ENCODE results near the gene ST6GALNAC4. TPM values are rescaled to one million over a fixed set of nuclear protein-coding genes. Genes with fewer than 3 reads are reported as not detected.

Gene ST6GALNAC4
- total and polyA plus RNA-seq, 10 of the 15 experiments (the other 5 are each of a cell fraction or from before 2014, with no cell fraction given) = 4.2 to 63.2 (median 35.2) TPM

DNA sequence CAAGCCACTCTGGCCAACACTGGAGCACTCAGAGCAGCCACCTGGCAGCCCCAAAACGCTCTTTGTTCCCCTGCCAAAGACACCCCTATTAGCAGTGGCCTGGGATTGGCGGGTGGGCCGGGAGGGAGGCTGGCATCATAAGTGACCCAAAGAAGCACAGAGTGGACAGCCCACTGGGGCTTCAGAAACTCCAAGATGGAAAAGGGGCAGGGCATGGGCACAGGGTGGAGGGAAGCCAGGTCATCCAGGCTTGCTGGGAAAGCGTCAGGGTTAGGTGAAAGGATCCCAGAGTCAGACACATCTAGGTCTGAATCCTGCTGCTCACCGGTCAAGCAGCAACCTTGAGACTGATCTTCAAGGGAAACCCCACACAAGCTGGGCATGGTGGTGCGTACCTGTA is 49.1 kb upstream of the ST6GALNAC4 start:
- peaks cover 35% of the 10 kb centered on the region for H3K4me1 ChIP-seq (ENCODE audit: control insufficient read depth, insufficient read depth, low read length)
- no peak overlapping the region for H3K4me2 ChIP-seq (ENCODE audit: control insufficient read depth, insufficient read depth)
- H3K27me3 ChIP-seq (replicated peaks in 1 of 2; ENCODE audit: control insufficient read depth in 2 of 2, insufficient read depth in 2 of 2, low read length in 1 of 2) = no peaks in the 10 kb centered on the region
- ChIA-PET POLR2A (interaction anchor here (0.6 kb wide), 1 partner anchor 64 kb away, joined by 3 read pairs; no protein-coding TSS in a partner anchor), CTCF (no interaction called here), SMC1A (ENCODE audit: uncharacterized antibody, unreplicated experiment) (no interaction called here), RAD21 (ENCODE audit: unreplicated experiment) (no interaction called here)
- in situ Hi-C loops (cut with MboI) = loop anchor here (10.0 kb wide), 1 partner anchor 69 kb away; no protein-coding TSS in a partner anchor
- no peak for FAIRE-seq
- H4K20me1 ChIP-seq (ENCODE audit: control insufficient read depth, insufficient read depth) = peaks cover 10% of the 10 kb centered on the region
- H3K9me3 ChIP-seq (replicated peaks; ENCODE audit: control insufficient read depth, insufficient read depth, low read length) = no peaks in the 10 kb centered on the region
- H3K36me3 ChIP-seq (ENCODE audit: control insufficient read depth in 2 of 2, insufficient read depth in 2 of 2, low read length in 1 of 2) = peaks cover 0 to 2% of the 10 kb centered on the region in 2 experiments; a peak in 3 of 4 replicates
- no peak overlapping the region for H3K9ac ChIP-seq (ENCODE audit: control insufficient read depth, insufficient read depth, low read length)
- no peak overlapping the region for H3K4me3 ChIP-seq
- no peak for ATAC-seq
- no TSS peak for BruUV-seq (replicated peaks)
- DNase-seq (ENCODE audit: low read depth, low spot score) = no peak
- H3K27ac ChIP-seq (ENCODE audit: control insufficient read depth, insufficient read depth) = no peak overlapping the region
- intact Hi-C loops (cut with micrococcal nuclease; ENCODE audit: unreplicated experiment) = no loop called here
- 92% methylated on average over 6 of the region's 6 CpGs for WGBS (ENCODE audit: insufficient coverage, insufficient replicate concordance, low lambda C conversion rate, missing lambda C conversion rate)
- H2AFZ ChIP-seq (ENCODE audit: control insufficient read depth, low read depth, low read length) = no peak overlapping the region
- peaks cover 18% of the 10 kb centered on the region for H3K79me2 ChIP-seq (ENCODE audit: control insufficient read depth, insufficient read depth, low read length)
- TF ChIP-seq HCFC1 (IDR thresholded peaks at IDR 0.05; ENCODE audit: low read length) (no peak), SMAD1 (IDR thresholded peaks at IDR 0.05; ENCODE audit: low read depth, partially characterized antibody) (no peak), RCOR1 (conservative IDR thresholded peaks at IDR 0.05; ENCODE audit: low read depth, low read length) (no peak), PML (IDR thresholded peaks at IDR 0.05; ENCODE audit: low read length) (no peak), TBL1XR1 (IDR thresholded peaks at IDR 0.05; ENCODE audit: low read depth, low read length) (no peak), BMI1 (IDR thresholded peaks at IDR 0.05; ENCODE audit: borderline replicate concordance) (no peak), BHLHE40 (IDR thresholded peaks at IDR 0.05; ENCODE audit: borderline replicate concordance in 1 of 2, low read depth in 2 of 2, low read length in 1 of 2) (no peak), SIN3A (IDR thresholded peaks at IDR 0.05; ENCODE audit: low read depth, low read length) (no peak), NR2F1 (conservative IDR thresholded peaks at IDR 0.05) (no peak)
- TF ChIP-seq, protein P1, sequence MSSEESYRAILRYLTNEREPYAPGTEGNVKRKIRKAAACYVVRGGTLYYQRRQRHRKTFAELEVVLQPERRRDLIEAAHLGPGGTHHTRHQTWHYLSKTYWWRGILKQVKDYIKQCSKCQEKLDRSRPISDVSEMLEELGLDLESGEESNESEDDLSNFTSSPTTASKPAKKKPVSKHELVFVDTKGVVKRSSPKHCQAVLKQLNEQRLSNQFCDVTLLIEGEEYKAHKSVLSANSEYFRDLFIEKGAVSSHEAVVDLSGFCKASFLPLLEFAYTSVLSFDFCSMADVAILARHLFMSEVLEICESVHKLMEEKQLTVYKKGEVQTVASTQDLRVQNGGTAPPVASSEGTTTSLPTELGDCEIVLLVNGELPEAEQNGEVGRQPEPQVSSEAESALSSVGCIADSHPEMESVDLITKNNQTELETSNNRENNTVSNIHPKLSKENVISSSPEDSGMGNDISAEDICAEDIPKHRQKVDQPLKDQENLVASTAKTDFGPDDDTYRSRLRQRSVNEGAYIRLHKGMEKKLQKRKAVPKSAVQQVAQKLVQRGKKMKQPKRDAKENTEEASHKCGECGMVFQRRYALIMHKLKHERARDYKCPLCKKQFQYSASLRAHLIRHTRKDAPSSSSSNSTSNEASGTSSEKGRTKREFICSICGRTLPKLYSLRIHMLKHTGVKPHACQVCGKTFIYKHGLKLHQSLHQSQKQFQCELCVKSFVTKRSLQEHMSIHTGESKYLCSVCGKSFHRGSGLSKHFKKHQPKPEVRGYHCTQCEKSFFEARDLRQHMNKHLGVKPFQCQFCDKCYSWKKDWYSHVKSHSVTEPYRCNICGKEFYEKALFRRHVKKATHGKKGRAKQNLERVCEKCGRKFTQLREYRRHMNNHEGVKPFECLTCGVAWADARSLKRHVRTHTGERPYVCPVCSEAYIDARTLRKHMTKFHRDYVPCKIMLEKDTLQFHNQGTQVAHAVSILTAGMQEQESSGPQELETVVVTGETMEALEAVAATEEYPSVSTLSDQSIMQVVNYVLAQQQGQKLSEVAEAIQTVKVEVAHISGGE (CRISPR knock-in tag; IDR thresholded peaks at IDR 0.05) = no peak
- TF ChIP-seq, protein P2, sequence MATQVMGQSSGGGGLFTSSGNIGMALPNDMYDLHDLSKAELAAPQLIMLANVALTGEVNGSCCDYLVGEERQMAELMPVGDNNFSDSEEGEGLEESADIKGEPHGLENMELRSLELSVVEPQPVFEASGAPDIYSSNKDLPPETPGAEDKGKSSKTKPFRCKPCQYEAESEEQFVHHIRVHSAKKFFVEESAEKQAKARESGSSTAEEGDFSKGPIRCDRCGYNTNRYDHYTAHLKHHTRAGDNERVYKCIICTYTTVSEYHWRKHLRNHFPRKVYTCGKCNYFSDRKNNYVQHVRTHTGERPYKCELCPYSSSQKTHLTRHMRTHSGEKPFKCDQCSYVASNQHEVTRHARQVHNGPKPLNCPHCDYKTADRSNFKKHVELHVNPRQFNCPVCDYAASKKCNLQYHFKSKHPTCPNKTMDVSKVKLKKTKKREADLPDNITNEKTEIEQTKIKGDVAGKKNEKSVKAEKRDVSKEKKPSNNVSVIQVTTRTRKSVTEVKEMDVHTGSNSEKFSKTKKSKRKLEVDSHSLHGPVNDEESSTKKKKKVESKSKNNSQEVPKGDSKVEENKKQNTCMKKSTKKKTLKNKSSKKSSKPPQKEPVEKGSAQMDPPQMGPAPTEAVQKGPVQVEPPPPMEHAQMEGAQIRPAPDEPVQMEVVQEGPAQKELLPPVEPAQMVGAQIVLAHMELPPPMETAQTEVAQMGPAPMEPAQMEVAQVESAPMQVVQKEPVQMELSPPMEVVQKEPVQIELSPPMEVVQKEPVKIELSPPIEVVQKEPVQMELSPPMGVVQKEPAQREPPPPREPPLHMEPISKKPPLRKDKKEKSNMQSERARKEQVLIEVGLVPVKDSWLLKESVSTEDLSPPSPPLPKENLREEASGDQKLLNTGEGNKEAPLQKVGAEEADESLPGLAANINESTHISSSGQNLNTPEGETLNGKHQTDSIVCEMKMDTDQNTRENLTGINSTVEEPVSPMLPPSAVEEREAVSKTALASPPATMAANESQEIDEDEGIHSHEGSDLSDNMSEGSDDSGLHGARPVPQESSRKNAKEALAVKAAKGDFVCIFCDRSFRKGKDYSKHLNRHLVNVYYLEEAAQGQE (IDR thresholded peaks at IDR 0.05; ENCODE audit: low read depth, low read length) = no peak
- TF ChIP-seq, protein P3, sequence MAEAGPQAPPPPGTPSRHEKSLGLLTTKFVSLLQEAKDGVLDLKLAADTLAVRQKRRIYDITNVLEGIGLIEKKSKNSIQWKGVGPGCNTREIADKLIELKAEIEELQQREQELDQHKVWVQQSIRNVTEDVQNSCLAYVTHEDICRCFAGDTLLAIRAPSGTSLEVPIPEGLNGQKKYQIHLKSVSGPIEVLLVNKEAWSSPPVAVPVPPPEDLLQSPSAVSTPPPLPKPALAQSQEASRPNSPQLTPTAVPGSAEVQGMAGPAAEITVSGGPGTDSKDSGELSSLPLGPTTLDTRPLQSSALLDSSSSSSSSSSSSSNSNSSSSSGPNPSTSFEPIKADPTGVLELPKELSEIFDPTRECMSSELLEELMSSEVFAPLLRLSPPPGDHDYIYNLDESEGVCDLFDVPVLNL (IDR thresholded peaks at IDR 0.05; ENCODE audit: low read depth, low read length) = no peak
- TF ChIP-seq, protein P4, sequence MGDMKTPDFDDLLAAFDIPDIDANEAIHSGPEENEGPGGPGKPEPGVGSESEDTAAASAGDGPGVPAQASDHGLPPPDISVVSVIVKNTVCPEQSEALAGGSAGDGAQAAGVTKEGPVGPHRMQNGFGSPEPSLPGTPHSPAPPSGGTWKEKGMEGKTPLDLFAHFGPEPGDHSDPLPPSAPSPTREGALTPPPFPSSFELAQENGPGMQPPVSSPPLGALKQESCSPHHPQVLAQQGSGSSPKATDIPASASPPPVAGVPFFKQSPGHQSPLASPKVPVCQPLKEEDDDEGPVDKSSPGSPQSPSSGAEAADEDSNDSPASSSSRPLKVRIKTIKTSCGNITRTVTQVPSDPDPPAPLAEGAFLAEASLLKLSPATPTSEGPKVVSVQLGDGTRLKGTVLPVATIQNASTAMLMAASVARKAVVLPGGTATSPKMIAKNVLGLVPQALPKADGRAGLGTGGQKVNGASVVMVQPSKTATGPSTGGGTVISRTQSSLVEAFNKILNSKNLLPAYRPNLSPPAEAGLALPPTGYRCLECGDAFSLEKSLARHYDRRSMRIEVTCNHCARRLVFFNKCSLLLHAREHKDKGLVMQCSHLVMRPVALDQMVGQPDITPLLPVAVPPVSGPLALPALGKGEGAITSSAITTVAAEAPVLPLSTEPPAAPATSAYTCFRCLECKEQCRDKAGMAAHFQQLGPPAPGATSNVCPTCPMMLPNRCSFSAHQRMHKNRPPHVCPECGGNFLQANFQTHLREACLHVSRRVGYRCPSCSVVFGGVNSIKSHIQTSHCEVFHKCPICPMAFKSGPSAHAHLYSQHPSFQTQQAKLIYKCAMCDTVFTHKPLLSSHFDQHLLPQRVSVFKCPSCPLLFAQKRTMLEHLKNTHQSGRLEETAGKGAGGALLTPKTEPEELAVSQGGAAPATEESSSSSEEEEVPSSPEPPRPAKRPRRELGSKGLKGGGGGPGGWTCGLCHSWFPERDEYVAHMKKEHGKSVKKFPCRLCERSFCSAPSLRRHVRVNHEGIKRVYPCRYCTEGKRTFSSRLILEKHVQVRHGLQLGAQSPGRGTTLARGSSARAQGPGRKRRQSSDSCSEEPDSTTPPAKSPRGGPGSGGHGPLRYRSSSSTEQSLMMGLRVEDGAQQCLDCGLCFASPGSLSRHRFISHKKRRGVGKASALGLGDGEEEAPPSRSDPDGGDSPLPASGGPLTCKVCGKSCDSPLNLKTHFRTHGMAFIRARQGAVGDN (IDR thresholded peaks at IDR 0.05) = no peak
